Prostate gland (tissue), 2 donors: Measurements from ENCODE around the gene EMX1. TPM values are rescaled to one million over a fixed set of nuclear protein-coding genes. Genes with fewer than 3 reads are reported as not detected.

ENCODE experiments used
- DNase-seq: peaks from one replicate; pipeline ENCODE4 v3.0.0-alpha.2; 2019; ENCODE audit warnings: low spot score
- H3K27ac ChIP-seq, 2 donors: fragments of 200-600 bp; sonication (generic); 2 replicates each; pipeline ENCODE4 v1.5.1; 2017 to 2019
- H3K27me3 ChIP-seq: fragments of 200-600 bp; sonication (generic); replicated peaks from 2 replicates; pipeline ENCODE4 v1.5.1; 2019; ENCODE audit not compliant: insufficient read depth
- H3K36me3 ChIP-seq, 2 donors: fragments of 200-600 bp; sonication (generic); 1 replicate in 1 of 2; 2 replicates in 1 of 2; pipeline versions ENCODE4 v1.5.1 to v1.8.1; 2017 to 2019
- H3K4me1 ChIP-seq: fragments of 200-600 bp; sonication (generic); replicated peaks from 2 replicates; pipeline ENCODE4 v1.5.1; 2019
- H3K4me3 ChIP-seq, 2 donors: fragments of 200-600 bp; sonication (generic); 2 replicates each; pipeline ENCODE4 v1.5.1; 2017 to 2019
- H3K9me3 ChIP-seq: fragments of 200-600 bp; sonication (generic); 2 replicates; pipeline ENCODE4 v1.5.1; 2017
- CTCF ChIP-seq, 4 experiments: fragments of 200-600 bp in 2 of 4; fragments of 450-650 bp in 2 of 4; sonication (generic) in 2 of 4; IDR thresholded peaks; 1 replicate in 3 of 4; 2 replicates in 1 of 4; pipeline ENCODE4 v1.5.1; 2016 to 2019; ENCODE audit warnings: antibody characterized with exemption in 4 of 4, mild to moderate bottlenecking in 2 of 4, moderate library complexity in 2 of 4
- POLR2A ChIP-seq: fragments of 450-650 bp; IDR thresholded peaks from one replicate; pipeline ENCODE4 v1.6.1; 2016; ENCODE audit warnings: antibody characterized with exemption, mild to moderate bottlenecking
- POLR2AphosphoS5 ChIP-seq: sonication (generic); formaldehyde crosslinking; IDR thresholded peaks from one replicate; pipeline ENCODE4 v1.6.1; 2017; ENCODE audit warnings: antibody characterized with exemption
- WGBS: methylation state at CpG from one replicate; pipeline ENCODE4 v1.1.5; 2018; 5-methylcytosine and 5-hydroxymethylcytosine counted together
- intact Hi-C: fragments of 100-400 bp; cut with DNase I; formaldehyde crosslinking; loops from one replicate; pipeline ENCODE4 v1.14.2; 2022
- total RNA-seq, 2 donors: library from RNA; depleted of rRNA; stranded (reverse); fragments of >200 nt; gene quantifications; one replicate each; pipeline ENCODE4 v1.1.0, GENCODE V29; 2016

The EMX1 gene
- total RNA-seq, 2 donors from 2014 or later = 9.8 TPM; not detected in 1

- 94% methylated on average over 1 of the region's 1 CpG for WGBS
- H3K36me3 ChIP-seq = no peaks in the 10 kb centered on the region
- no peaks in the 10 kb centered on the region for H3K27me3 ChIP-seq
- intact Hi-C loops = no loop called here
- no peak overlapping the region for H3K27ac ChIP-seq
- TF ChIP-seq POLR2A = no peak
- TF ChIP-seq POLR2AphosphoS5 = no peak
- no peak for TF ChIP-seq CTCF (IDR thresholded peaks at IDR 0.05)
- no peaks in the 10 kb centered on the region for H3K4me1 ChIP-seq
- H3K9me3 ChIP-seq = no peaks in the 10 kb centered on the region
- no peak for DNase-seq
- no peak overlapping the region for H3K4me3 ChIP-seq
Observed at GRCh38 chr2:72953528-72953927, 36.2 kb downstream of the EMX1 start.

- no peak for DNase-seq
- no peak for TF ChIP-seq POLR2A
- TF ChIP-seq CTCF (IDR thresholded peaks at IDR 0.05) = no peak
- no peak for TF ChIP-seq POLR2AphosphoS5
- H3K9me3 ChIP-seq = no peaks in the 10 kb centered on the region
- intact Hi-C loops = no loop called here
- H3K36me3 ChIP-seq = no peaks in the 10 kb centered on the region
- H3K27ac ChIP-seq = no peak overlapping the region
- no peak overlapping the region for H3K4me3 ChIP-seq
- H3K27me3 ChIP-seq = no peaks in the 10 kb centered on the region
- H3K4me1 ChIP-seq = no peaks in the 10 kb centered on the region
- WGBS = 84% methylated on average over 4 of the region's 4 CpGs
Observed at GRCh38 chr2:72953976-72954375, 36.7 kb downstream of the EMX1 start.

GRCh38 chr2:72954376-72955227, 37.3 kb downstream of the EMX1 start:
- H3K27me3 ChIP-seq = no peaks in the 10 kb centered on the region
- H3K4me3 ChIP-seq = no peak overlapping the region
- TF ChIP-seq CTCF (IDR thresholded peaks at IDR 0.05) = no peak
- TF ChIP-seq POLR2AphosphoS5 = no peak
- TF ChIP-seq POLR2A = no peak
- H3K9me3 ChIP-seq = no peaks in the 10 kb centered on the region
- 84% methylated on average over 12 of the region's 12 CpGs for WGBS
- no peaks in the 10 kb centered on the region for H3K4me1 ChIP-seq
- no peak overlapping the region for H3K27ac ChIP-seq
- DNase-seq = no peak
- intact Hi-C loops = no loop called here
- no peaks in the 10 kb centered on the region for H3K36me3 ChIP-seq

- Histone ChIP-seq H3K9me3 (no peaks in the 10 kb centered on the region), H3K27ac (no peak overlapping the region), H3K36me3 (no peaks in the 10 kb centered on the region), H3K4me1 (no peaks in the 10 kb centered on the region), H3K27me3 (no peaks in the 10 kb centered on the region), H3K4me3 (no peak overlapping the region)
- WGBS = 82% methylated on average over 24 of the region's 24 CpGs
- intact Hi-C loops = no loop called here
- TF ChIP-seq POLR2AphosphoS5 = no peak
- TF ChIP-seq POLR2A = no peak
- TF ChIP-seq CTCF (IDR thresholded peaks at IDR 0.05) = no peak
- no peak for DNase-seq
Observed at GRCh38 chr2:72955228-72956049, 38.1 kb downstream of the EMX1 start.
